COLO829 (cell line): ENCODE results near the gene NBPF26.
"Not testable (repeated sequence)": the region's sequence is repeated elsewhere in the genome, so short reads cannot be mapped to it uniquely, and the experiment has no call there.

Source experiments
- DNase-seq: peaks from one replicate; pipeline ENCODE4 v3.0.0; 2012; ENCODE audit warnings: low spot score

NBPF26 gene

DNA sequence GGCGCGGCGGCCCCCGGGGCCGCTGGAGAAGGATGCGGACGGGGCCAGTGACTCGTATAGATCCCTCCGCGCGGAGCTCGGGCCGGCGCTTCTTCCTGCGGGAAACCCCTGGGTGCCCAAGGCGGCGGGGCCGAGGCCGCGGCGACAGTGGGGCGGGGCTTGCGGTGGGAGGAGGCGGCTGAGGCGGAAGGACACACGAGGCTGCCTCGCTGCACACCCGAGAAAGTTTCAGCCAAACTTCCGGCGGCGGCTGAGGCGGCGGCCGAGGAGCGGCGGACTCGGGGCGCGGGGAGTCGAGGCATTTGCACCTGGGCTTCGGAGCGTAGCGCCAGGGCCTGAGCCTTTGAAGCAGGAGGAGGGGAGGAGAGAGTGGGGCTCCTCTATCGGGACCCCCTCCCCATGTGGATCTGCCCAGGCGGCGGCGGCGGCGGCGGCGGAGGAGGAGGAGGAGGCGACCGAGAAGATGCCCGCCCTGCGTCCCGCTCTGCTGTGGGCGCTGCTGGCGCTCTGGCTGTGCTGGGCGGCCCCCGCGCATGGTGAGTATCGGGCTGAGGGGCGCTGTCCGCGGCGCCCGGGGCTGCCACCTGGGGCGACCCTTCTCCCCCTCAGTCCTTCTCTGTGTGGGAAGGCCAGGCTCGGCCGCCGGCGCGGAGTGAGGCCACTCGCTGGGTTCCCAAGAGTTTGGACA, at the start of gene NBPF26:
Gene NBPF26, plus strand, starts transcription at position 231 of the 688 bp plus-strand sequence.
- DNase-seq = not testable (repeated sequence)

DNA sequence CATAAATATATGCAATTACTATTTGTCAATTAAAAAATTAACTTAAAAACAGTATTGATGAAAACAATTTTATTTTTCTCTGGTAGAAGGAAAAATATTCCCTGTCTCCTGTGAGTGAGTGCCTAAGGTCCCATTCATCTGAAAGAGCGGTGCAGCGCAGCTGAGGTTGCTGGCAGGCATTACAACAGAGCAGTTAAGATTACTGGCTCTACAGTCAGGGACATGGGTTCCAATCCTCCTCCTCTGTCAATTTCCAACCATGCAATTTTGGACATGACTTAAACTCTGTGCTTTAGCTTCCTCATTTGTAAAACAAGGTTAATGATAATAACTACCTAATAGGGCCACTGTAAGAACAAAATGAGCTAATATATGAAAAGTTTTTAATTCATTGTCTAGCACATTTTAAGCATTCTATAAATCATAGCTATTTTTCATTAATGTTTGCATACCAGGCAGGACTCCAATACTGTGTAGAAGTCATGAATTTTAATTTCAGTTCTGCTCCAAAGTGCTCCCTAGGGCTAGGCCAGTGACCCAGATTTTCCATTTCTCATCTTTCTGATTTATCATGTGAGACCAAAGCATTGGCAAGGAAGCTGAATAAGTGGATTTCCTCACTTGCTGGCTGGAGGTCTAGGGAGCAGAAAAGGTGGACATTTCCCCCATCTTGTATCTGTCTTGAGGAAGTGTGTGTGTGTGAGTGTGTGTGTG, 43.5 kb upstream of the NBPF26 start:
- DNase-seq = not testable (repeated sequence)

DNA sequence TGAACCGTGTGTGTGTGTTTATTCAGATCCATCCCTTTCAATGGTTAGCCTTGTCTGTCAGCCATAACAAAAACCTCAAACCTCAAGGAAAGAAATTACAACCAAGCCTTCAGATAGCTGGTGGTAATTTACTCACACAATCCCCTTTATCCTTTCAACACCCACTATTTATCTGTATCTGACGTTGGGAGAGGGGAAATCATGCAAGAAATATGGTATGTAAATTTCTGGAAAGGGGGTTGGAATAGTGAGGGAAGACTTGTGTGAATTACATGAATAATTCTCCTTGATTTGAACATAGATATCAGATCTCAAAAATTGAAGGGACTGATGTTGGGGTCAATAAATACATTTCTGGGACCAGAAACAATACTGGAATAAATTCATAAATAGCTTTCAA, 42.8 kb upstream of the NBPF26 start:
- not testable (repeated sequence) for DNase-seq

DNA sequence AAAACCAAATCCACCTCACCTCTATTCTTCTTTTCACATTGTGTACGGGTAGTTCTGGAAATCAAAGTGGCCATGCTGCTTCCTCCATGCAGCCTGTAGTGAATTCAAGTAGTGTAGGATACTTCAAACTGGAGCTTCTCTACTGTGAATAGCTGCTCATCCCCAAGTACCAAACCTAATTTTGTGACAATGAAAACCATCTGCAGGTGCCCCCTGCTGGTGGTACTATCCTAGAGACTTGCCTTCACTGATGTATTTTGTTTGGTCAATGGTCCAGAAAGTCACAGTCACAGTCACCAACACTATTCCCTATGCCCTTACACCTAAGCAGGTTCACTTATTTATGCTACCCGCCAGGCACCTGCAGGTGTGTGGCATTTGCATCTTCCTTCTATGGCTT, 39.3 kb upstream of the NBPF26 start:
- DNase-seq = not testable (repeated sequence)

DNA sequence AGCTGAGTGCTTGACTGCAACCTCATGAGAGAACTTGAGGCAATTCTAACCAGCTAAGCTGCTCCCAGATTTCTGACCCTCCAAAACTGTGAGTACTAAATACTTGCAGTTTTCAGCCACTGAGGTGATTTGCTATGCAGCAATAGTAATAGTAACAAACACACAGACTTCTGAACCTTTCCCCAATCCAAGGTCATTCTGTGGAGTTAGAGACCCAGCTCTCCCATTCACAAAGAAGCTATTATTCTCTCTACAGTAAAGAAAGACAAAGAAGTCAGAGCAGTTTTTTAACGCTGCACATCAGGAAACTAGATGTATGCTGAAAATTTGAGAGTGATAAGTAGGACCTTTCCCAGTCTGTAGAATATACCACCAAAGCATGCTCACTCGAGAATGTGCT, 38.1 kb upstream of the NBPF26 start:
- DNase-seq = not testable (repeated sequence)

DNA sequence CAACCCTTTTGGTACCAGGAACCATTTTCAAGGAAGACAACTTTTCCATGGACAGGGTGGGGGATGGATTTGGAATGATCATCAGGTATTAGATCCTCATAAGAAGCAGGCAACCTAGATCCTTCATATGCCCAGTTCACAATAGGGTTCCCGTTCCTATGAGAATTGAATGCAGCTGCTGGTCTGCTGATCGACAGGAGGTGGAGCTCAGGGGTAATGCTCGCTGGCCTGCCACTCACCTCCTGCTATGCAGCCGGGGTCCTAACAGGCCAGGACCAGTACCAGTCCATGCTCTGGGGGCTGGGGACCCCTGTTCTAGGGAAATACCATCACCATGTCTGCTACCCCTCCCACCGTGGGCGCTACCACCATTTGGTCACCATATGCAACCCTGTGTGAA, 36.5 kb upstream of the NBPF26 start:
- not testable (repeated sequence) for DNase-seq

DNA sequence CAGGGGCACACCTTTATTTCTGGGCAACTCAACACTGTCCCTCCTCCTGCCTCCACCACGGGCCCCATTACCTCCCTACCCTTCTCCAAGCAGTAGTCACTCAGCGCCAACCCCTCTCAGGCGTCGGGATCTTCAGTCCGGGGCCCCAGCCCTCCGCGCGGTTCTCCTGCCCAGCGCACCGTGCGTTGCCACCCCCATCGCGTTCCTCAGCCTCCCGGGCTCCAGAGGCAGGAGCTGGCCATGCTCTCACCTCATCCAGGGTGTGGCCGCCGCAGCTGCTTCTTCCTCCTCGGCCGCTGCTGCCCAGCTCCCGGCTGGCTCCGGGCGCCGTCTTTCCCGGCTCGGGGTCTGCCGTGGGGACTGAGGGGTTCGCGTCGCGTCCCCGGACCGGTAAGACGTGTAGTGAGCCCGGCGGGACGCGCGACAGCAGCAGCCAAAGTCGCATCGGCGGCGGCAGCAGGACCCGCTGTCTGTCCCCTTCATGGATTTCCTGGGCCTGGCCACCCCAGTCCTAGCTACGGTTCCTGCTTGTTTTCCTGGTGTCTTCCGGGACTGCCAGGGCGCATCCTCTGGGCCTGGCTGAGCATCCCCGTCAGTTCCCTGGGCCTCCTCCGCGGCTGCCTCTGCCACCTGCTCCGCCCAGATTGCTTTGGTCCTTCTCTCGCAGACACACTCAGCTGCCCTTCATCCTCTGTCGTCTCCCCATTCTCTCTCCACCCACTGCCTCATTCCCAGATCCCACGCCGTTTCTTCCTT, 22.8 kb upstream of the NBPF26 start:
- not testable (repeated sequence) for DNase-seq

DNA sequence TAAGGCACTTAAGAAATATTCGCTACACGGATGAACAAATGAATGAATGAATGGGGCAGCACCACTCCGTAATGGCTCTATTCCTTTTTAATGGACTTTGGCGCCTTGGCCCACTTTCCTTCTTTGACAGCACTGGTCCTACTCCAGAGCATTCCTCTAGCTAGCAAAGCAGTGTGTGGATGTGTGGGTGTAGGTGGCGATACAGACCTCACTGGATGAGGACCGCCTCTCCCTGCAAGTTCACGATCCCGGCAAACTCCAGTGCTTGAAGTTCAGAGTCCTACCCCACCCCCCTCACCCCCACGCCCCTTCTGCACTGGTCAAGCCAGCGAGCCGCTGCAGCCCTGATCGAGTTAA, 409 bp upstream of the NBPF26 start:
- DNase-seq = not testable (repeated sequence)

DNA sequence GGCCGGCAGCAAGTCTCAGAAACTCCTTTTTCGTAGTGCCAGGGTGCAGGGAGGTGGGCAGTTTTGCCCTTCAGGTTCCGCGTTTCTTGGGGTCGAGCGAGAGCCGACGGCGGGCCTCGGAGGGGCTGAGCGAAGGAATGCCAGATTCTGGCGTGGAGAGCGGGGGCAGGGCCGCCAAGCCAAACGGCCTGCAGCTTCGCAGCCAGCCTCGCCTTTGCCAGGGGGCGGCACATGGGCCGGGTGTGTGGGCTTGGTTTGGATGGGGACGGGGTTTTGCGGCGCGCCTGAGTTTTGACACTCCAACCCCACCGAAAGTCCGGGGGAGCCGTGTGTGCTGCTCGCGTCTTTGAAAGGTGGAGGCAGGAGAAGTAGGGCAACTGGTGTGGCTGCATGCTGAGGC, 762 bp downstream of the NBPF26 start:
- DNase-seq = not testable (repeated sequence)

DNA sequence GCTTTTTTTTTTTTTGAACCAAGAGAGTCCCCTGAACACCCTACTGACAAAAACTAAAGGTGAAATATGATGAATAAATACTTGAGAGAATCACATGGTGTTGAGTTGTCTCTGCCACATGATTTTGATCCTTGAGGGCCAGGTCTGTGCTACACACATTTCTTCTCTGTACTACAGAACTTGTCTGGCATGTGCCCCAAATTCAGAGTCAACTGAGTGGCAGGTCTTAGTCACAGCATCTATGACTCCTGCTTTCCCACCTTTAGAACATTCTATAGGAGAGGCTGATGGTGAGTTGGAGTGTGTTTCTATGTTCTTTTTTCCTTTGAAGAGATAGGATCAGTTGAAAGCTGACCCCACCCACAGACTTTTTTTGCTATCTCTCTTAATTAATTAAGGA, 5.1 kb downstream of the NBPF26 start:
- not testable (repeated sequence) for DNase-seq

DNA sequence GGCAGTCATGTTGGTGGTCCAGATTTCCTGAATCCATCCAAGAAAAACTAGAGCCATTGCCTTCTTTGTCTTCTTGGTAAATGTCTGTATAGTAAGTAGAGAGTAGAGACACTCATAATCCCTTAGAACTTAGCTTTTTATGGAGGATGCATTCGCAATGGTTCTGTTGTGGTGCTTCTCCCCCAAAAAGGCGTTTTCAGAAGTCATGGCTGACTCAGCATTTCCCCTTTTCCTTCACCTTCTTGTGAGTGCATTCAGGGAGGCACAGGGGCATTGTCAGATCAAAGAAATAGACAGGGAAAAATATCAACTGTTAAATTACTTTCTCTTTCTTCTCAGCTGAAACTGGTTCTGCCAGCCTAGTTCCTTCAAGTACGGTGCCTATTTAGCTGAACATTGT, 45.3 kb downstream of the NBPF26 start:
- not testable (repeated sequence) for DNase-seq

DNA sequence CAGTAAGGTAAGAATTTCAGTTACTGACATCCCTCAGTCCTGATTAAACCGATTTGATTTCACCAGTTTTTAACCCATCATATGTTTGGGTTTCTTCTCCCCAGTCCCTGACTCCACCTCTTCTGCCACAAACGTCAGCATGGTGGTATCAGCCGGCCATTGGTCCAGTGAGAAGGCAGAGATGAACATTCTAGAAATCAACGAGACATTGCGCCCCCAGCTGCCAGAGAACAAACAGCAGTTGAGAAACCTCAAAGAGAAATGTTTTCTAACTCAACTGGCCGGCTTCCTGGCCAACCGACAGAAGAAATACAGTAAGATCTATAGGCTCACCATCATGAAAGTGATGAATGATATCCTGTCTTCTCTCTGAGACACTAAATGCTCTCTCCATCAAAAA, 81.7 kb downstream of the NBPF26 start:
- not testable (repeated sequence) for DNase-seq

DNA sequence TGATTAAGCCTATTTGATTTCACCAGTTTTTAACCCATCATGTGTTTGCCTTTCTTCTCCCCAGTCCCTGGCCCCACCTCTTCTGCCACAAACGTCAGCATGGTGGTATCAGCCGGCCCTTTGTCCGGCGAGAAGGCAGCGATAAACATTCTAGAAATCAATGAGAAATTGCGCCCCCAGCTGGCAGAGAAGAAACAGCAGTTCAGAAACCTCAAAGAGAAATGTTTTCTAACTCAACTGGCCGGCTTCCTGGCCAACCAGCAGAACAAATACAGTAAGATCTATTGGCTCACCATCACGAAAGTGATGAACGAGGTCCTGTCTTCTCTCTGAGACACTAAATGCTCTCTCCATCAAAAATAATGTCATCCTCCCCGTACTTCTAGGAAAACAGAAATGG, 88.1 kb downstream of the NBPF26 start:
- not testable (repeated sequence) for DNase-seq

DNA sequence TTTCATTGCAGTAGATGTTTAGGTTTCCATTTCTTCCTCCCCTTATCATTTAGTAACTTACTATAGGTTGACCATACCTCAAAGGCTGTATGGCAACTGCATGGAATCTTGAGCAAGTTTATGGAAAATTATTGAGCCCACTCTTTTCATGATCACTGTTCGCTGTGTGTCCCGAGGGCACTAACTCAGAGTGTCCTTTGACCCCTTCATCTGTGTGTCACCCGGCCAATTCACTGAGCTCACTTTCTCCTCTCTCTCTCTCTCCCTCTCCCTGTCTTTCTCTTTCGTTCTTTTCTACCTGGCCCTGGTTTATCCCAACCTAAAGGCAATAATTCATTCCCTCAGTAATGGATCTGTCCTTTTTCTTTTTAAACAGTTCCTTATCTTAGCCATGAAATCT, 101.3 kb downstream of the NBPF26 start:
- DNase-seq = not testable (repeated sequence)

DNA sequence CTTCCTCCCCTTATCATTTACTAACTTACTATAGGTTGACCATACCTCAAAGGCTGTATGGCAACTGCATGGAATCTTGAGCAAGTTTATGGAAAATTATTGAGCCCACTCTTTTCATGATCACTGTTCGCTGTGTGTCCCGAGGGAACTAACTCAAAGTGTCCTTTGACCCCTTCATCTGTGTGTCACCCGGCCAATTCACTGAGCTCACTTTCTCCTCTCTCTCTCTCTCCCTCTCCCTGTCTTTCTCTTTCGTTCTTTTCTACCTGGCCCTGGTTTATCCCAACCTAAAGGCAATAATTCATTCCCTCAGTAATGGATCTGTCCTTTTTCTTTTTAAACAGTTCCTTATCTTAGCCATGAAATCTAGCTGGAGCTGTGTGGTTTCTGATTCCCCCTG, 102.9 kb downstream of the NBPF26 start:
- not testable (repeated sequence) for DNase-seq

DNA sequence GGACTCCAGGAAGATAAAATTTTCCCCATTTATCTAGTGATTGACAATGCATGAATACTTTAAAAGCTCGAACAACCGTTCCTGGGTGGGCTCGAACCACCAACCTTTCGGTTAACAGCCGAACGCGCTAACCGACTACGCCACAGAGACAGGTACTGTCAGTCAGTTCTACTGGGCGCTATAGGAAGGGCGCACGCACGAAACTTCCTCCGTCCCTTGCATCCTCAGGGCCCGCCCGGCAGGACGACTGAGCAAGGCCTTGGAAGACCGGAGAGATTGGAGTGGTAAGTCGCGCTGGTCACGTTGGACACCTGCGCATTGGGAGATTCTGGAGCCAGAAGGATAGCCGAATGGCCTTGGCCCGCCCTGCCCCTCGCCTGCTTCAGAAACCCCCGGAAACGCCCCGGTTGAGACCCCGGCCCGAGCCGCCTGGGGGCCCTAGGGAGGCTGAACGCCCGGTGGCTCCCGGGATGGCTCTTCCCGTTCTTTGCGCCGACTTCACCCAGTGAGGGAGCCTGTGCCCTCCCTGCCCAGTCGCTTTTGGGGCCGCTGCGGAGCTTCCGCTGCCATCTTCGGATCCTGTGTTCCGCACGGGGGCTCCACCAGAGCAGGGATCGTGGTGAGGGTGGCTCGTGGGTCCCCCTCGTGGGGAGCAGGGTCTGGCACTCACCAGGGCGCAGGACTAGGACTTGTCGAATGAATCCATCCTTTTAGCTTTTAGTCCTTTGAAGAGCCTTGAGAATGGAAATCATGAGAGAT, 120.6 kb downstream of the NBPF26 start:
- not testable (repeated sequence) for DNase-seq

DNA sequence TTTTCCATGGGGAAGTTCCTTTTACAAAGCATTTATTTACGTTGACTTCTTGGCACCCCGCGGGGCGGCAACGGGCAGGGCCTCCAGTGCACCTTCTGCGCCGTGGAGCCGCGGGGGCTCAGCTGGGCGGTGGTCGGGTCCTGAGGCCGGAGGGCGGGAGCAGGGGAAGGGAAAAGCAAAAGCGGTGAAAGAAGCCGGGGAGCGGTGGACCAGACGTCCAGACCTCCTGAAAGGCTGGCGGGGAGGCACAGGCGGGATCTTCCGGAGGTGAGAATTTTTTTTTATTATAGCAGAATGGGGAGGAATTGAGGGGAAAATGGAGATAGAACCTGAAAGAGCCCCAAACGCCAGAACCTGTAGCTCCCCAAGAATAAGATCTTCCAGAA, 121.2 kb downstream of the NBPF26 start:
- not testable (repeated sequence) for DNase-seq

DNA sequence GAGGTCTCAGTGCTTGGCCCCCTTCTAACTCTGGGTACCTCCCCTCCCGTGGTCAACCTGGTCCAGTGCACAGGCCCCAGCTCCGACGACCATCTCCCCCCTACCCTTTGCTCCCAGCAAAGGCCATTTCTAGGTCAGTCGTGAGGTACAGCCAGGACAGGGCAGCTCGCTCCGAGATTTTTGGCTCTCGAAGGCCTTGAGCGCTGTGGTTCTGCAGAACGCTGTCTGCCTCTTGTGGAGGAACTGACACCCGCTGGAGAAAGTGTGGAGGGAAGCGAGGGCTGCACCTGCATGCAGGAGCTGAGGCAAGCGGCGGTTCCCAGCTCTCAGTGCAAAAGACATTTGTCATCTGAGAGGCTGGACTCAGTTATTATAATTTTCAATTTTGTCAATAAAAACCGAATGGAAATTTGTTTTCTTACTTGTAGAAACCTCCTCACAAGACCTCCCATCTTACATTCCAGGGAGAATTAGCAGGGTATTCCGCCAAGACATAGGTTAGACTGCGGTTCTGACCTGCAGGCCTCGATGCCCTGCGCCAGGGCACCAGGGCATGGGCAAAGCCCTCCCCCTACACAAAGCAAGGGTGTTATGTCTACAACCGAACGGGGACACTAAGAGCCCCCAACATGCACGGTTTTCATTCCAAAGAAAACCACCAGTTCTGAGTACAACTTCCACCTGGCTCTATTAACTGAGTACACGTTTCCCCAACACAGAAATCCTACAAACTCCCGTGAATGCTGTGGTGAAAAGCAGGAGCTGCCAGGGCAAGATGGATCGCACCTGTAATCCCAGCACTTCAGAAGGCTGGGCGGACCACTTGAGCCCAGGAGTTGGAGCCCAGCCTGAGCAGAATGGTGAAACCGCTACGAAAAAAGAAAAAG, 125.9 kb downstream of the NBPF26 start:
- not testable (repeated sequence) for DNase-seq

DNA sequence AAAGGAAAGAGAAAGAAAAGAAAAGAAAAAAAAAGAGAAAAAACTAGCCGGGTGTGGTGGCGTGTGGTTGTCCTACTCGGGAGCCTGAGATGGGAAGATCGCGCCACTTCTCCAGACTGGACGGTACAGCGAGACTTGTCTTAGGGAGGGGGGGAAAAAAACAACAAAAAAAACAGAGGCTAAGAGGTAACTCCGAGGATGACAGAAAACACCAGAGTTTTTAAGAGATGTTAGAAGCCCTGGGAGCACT, 126.5 kb downstream of the NBPF26 start:
- DNase-seq = not testable (repeated sequence)

DNA sequence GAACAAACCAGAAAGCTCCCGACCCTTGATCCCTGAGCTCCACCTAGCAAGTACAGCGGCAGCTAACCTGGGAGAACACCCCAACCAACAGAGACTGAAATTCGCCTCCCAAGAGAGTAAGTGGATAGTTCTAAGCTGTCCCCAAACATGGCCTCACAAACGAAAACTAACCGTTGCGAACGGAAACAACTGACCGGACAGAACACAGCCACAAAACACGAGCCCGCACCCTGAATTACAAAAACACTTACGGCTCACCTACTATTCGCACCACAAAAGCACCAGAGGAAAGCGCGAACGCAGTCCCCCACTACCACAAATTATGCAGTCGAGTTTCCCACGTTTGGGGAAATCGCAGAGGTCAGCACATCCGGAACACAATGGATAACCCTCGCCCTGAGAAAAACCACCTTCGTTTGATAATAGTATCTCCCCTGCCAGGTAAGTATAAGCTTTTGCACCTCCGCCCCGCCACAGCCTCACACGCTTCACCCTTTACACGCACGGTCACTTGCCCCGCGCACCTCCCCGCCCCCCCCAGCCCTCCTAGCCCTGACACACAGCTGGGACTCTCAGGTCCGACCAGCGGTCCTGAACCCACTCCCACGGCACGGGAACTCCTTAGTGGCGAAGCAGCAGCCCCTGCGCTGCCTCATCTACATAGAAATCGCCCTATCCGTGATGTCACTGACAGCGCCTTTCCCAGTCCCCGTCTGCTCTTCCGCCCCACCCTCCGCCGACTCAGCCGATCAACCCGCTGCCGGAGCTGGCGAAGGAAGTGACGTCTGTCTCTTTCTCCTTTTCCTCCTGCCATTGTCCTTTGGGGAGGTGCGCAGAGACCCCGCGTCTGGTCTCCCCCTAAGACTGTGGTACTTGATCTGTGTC, 127.0 kb downstream of the NBPF26 start:
- peak; percentile 29 for DNase-seq
